Measurements from ENCODE around the gene KCNF1.

Gene KCNF1

GRCh38 chr2:10924441-10924840 lies 12.7 kb downstream of the KCNF1 start:
- peak; percentile 37 for DNase-seq (ENCODE audit: low read depth)
- no peak for TF ChIP-seq CTCF (conservative IDR thresholded peaks at IDR 0.05; ENCODE audit: low read length)
- no peak overlapping the region for H3K4me3 ChIP-seq (ENCODE audit: low read length)

GRCh38 chr2:10924859-10925258 lies 13.1 kb downstream of the KCNF1 start:
- no peak for TF ChIP-seq CTCF (conservative IDR thresholded peaks at IDR 0.05; ENCODE audit: low read length)
- DNase-seq (ENCODE audit: low read depth) = no peak
- H3K4me3 ChIP-seq (ENCODE audit: low read length) = no peak overlapping the region

GRCh38 chr2:10926191-10926820 lies 14.6 kb downstream of the KCNF1 start:
- no peak overlapping the region for H3K4me3 ChIP-seq (ENCODE audit: low read length)
- DNase-seq (ENCODE audit: low read depth) = no peak
- TF ChIP-seq CTCF (conservative IDR thresholded peaks at IDR 0.05; ENCODE audit: low read length) = no peak

GRCh38 chr2:10930721-10931516 lies 19.2 kb downstream of the KCNF1 start:
- peak; percentile 33 for DNase-seq (ENCODE audit: low read depth)
- no peak overlapping the region for H3K4me3 ChIP-seq (ENCODE audit: low read length)
- TF ChIP-seq CTCF (conservative IDR thresholded peaks at IDR 0.05; ENCODE audit: low read length) = no peak

DNA sequence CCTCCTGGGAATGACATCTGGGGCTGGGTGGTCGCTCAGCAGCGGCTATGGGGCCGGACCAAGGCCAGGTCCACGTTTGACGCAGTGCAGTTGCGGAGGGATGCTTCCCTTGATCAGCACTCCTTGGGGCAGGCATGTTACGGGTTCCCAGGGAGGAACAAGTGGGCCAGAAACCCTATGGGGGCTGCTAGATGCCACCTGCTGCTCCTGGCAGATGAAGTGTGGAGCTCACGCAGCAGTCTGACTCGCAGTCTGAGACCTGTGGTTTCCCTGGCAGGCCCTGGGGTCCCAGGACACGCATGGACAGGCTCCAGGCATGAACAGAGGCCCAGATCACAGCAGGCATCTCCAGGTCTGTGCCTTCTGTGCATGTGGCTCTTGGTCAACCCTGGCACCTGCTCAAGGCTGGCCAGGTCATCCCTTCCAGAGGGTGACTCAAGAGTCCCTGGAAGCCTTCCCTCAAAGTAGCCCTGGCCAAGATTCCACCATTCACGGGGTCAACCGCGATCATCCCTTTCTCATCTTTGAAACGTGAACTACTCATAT lies 20.0 kb downstream of the KCNF1 start:
- no peak for TF ChIP-seq CTCF (conservative IDR thresholded peaks at IDR 0.05; ENCODE audit: low read length)
- H3K4me3 ChIP-seq (ENCODE audit: low read length) = no peak overlapping the region
- peak; percentile 62 for DNase-seq (ENCODE audit: low read depth)

GRCh38 chr2:10932345-10933151 lies 20.8 kb downstream of the KCNF1 start:
- H3K4me3 ChIP-seq (ENCODE audit: low read length) = no peak overlapping the region
- TF ChIP-seq CTCF (conservative IDR thresholded peaks at IDR 0.05; ENCODE audit: low read length) = no peak
- DNase-seq (ENCODE audit: low read depth) = no peak

Data from AG10803 (cell line).